Activated CD4-positive, alpha-beta T cell treated with anti-CD3 and anti-CD28 coated beads, Interleukin-2, amount 10 ng/mL, durations not matched to agents 7 days and 5 days (primary cell): ENCODE results near the gene ERCC1. TPM values are rescaled to one million over a fixed set of nuclear protein-coding genes. Genes with fewer than 3 reads are reported as not detected.
A peak's percentile ranks its signal among the peaks of the same experiment; 100 is the strongest.
"Not testable (repeated sequence)": the region's sequence is repeated elsewhere in the genome, so short reads cannot be mapped to it uniquely, and the experiment has no call there.

Experiments used
- CTCF ChIA-PET: fragments of 350-600 bp; sonication (Branson Sonifier 250); formaldehyde crosslinking; loops from one replicate; lab custom pipeline; 2021; ENCODE audit warnings: antibody characterized with exemption; lab: Charles Lee
- POLR2A ChIA-PET: fragments of 350-600 bp; sonication (Branson Sonifier 250); formaldehyde crosslinking; loops from one replicate; lab custom pipeline; 2021; ENCODE audit warnings: antibody characterized with exemption; lab: Charles Lee
- DNase-seq: peaks from one replicate; pipeline ENCODE4 v3.0.0-alpha.2; 2020
- H3K27ac Mint-ChIP-seq: one replicate; pipeline ENCODE4 v1.8.0; 2021; ENCODE audit warnings: mild to moderate bottlenecking, moderate library complexity, mixed read lengths
- H3K27me3 Mint-ChIP-seq: one replicate; pipeline ENCODE4 v1.8.0; 2021; ENCODE audit warnings: mixed read lengths
- H3K36me3 Mint-ChIP-seq: one replicate; pipeline ENCODE4 v1.8.0; 2021; ENCODE audit warnings: low read depth, mixed read lengths
- H3K4me1 Mint-ChIP-seq: one replicate; pipeline ENCODE4 v1.8.0; 2021; ENCODE audit warnings: mixed read lengths
- H3K4me3 Mint-ChIP-seq: one replicate; pipeline ENCODE4 v1.8.0; 2021; ENCODE audit warnings: mild to moderate bottlenecking, moderate library complexity, mixed read lengths
- H3K9me3 Mint-ChIP-seq: one replicate; pipeline ENCODE4 v1.8.0; 2021; ENCODE audit warnings: mixed read lengths
- total RNA-seq, 2 experiments: library from RNA; stranded (reverse); gene quantifications; one replicate each; pipeline ENCODE4 v1.2.3, GENCODE V29; 2021

Gene ERCC1
- total RNA-seq, 2 experiments from 2014 or later = 59.9 to 66.1 TPM

- no peak for DNase-seq
- H3K4me1 Mint-ChIP-seq = peaks cover 36% of the 10 kb centered on the region
- ChIA-PET POLR2A (interaction anchor here (1.4 kb wide), 1 partner anchor 38 kb away, joined by 3 read pairs; no protein-coding TSS in a partner anchor), CTCF (interaction anchor here (2.4 to 8.6 kb wide), 3 partner anchors 33 to 54 kb away, joined by 13 to 310 read pairs (median 73); partner anchors contain the start of gene FOSB)
- no peaks in the 10 kb centered on the region for H3K27me3 Mint-ChIP-seq
- H3K36me3 Mint-ChIP-seq = no peaks in the 10 kb centered on the region
- H3K9me3 Mint-ChIP-seq = no peaks in the 10 kb centered on the region
- peak overlapping the region; percentile 71 for H3K4me3 Mint-ChIP-seq
- H3K27ac Mint-ChIP-seq = peak overlapping the region; percentile 78
Observed at GRCh38 chr19:45440873-45441654, 17.3 kb upstream of the ERCC1 start.

- no peak for DNase-seq
- POLR2A ChIA-PET = interaction anchor here (1.0 to 1.4 kb wide), 2 partner anchors 27 to 38 kb away, joined by 3 read pairs; no protein-coding TSS in a partner anchor
- H3K4me1 Mint-ChIP-seq = peaks cover 36% of the 10 kb centered on the region
- CTCF ChIA-PET = interaction anchor here (0.5 to 8.6 kb wide), 30 partner anchors 9 to 716 kb away, joined by 3 to 310 read pairs (median 8); partner anchors contain the start of genes BLOC1S3, DMWD, EML2 and ERCC1
- H3K9me3 Mint-ChIP-seq = no peaks in the 10 kb centered on the region
- H3K4me3 Mint-ChIP-seq = peak overlapping the region; percentile 71
- peak overlapping the region; percentile 78 for H3K27ac Mint-ChIP-seq
- no peaks in the 10 kb centered on the region for H3K36me3 Mint-ChIP-seq
- no peaks in the 10 kb centered on the region for H3K27me3 Mint-ChIP-seq
Observed at GRCh38 chr19:45440259-45440638, 16.5 kb upstream of the ERCC1 start.

- H3K9me3 Mint-ChIP-seq = no peaks in the 10 kb centered on the region
- peak overlapping the region; percentile 71 for H3K4me3 Mint-ChIP-seq
- POLR2A ChIA-PET = interaction anchor here (0.7 to 1.4 kb wide), 4 partner anchors 28 to 62 kb away, joined by 3 to 12 read pairs (median 4); no protein-coding TSS in a partner anchor
- no peaks in the 10 kb centered on the region for H3K36me3 Mint-ChIP-seq
- peak; percentile 80 for DNase-seq
- H3K27ac Mint-ChIP-seq = peak overlapping the region; percentile 78
- CTCF ChIA-PET = interaction anchor here (0.5 to 8.6 kb wide), 49 partner anchors 9 to 716 kb away, joined by 3 to 310 read pairs (median 4); partner anchors contain the start of genes BLOC1S3, DMWD, EML2 and ERCC1
- peaks cover 34% of the 10 kb centered on the region for H3K4me1 Mint-ChIP-seq
- H3K27me3 Mint-ChIP-seq = no peaks in the 10 kb centered on the region
Observed at GRCh38 chr19:45439569-45440258, 16.0 kb upstream of the ERCC1 start.

- H3K27ac Mint-ChIP-seq = no peak overlapping the region
- DNase-seq = no peak
- no peaks in the 10 kb centered on the region for H3K9me3 Mint-ChIP-seq
- H3K36me3 Mint-ChIP-seq = no peaks in the 10 kb centered on the region
- peaks cover 29% of the 10 kb centered on the region for H3K4me1 Mint-ChIP-seq
- CTCF ChIA-PET = interaction anchor here (0.6 to 8.6 kb wide), 47 partner anchors 9 to 715 kb away, joined by 3 to 310 read pairs (median 4); partner anchors contain the start of genes BLOC1S3, EML2, ERCC1 and FOSB
- no peaks in the 10 kb centered on the region for H3K27me3 Mint-ChIP-seq
- H3K4me3 Mint-ChIP-seq = peak overlapping the region; percentile 62
- POLR2A ChIA-PET = interaction anchor here (0.7 to 1.0 kb wide), 3 partner anchors 28 to 62 kb away, joined by 3 to 12 read pairs (median 4); no protein-coding TSS in a partner anchor
Observed at GRCh38 chr19:45439190-45439568, 15.5 kb upstream of the ERCC1 start.

GRCh38 chr19:45437328-45437727 lies 13.6 kb upstream of the ERCC1 start:
- H3K36me3 Mint-ChIP-seq = no peaks in the 10 kb centered on the region
- no peaks in the 10 kb centered on the region for H3K9me3 Mint-ChIP-seq
- H3K27ac Mint-ChIP-seq = no peak overlapping the region
- peaks cover 14% of the 10 kb centered on the region for H3K4me1 Mint-ChIP-seq
- ChIA-PET POLR2A (no interaction called here), CTCF (interaction anchor here (0.6 to 8.6 kb wide), 4 partner anchors 18 to 49 kb away, joined by 3 to 310 read pairs (median 39); partner anchors contain the start of gene FOSB)
- no peak overlapping the region for H3K4me3 Mint-ChIP-seq
- DNase-seq = no peak
- H3K27me3 Mint-ChIP-seq = no peaks in the 10 kb centered on the region

- H3K9me3 Mint-ChIP-seq, H3K27ac Mint-ChIP-seq, POLR2A ChIA-PET, H3K36me3 Mint-ChIP-seq, H3K4me1 Mint-ChIP-seq, H3K4me3 Mint-ChIP-seq, DNase-seq: not testable (repeated sequence)
- CTCF ChIA-PET = interaction anchor here (5.0 kb wide), 1 partner anchor 46 kb away, joined by 31 read pairs; no protein-coding TSS in a partner anchor
- H3K27me3 Mint-ChIP-seq = peaks cover 22% of the 10 kb centered on the region
Observed at GRCh38 chr19:45432543-45432942, 8.8 kb upstream of the ERCC1 start.

GRCh38 chr19:45431008-45431407 lies 7.3 kb upstream of the ERCC1 start:
- H3K36me3 Mint-ChIP-seq, DNase-seq, H3K4me3 Mint-ChIP-seq, H3K27ac Mint-ChIP-seq, H3K9me3 Mint-ChIP-seq, POLR2A ChIA-PET: not testable (repeated sequence)
- CTCF ChIA-PET = interaction anchor here (0.6 to 5.0 kb wide), 7 partner anchors 8 to 234 kb away, joined by 3 to 31 read pairs (median 5); no protein-coding TSS in a partner anchor
- Mint-ChIP-seq H3K4me1 (peaks cover 14% of the 10 kb centered on the region), H3K27me3 (peaks cover 23% of the 10 kb centered on the region)

GRCh38 chr19:45429896-45430295 lies 6.2 kb upstream of the ERCC1 start:
- not testable (repeated sequence) for H3K36me3 Mint-ChIP-seq, H3K9me3 Mint-ChIP-seq, DNase-seq, H3K27ac Mint-ChIP-seq, H3K4me3 Mint-ChIP-seq
- CTCF ChIA-PET = interaction anchor here (1.3 to 5.0 kb wide), 5 partner anchors 9 to 55 kb away, joined by 3 to 31 read pairs (median 5); no protein-coding TSS in a partner anchor
- peaks cover 17% of the 10 kb centered on the region for H3K4me1 Mint-ChIP-seq
- POLR2A ChIA-PET = interaction anchor here (0.7 kb wide), 1 partner anchor 78 kb away, joined by 4 read pairs; the partner anchor contains the start of gene VASP
- peaks cover 23% of the 10 kb centered on the region for H3K27me3 Mint-ChIP-seq

GRCh38 chr19:45428384-45429231 lies 4.9 kb upstream of the ERCC1 start:
- ChIA-PET POLR2A (no interaction called here), CTCF (interaction anchor here (0.6 to 5.0 kb wide), 7 partner anchors 11 to 684 kb away, joined by 3 to 31 read pairs (median 5); no protein-coding TSS in a partner anchor)
- Mint-ChIP-seq H3K4me1 (peaks cover 29% of the 10 kb centered on the region), H3K36me3 (peaks cover 2% of the 10 kb centered on the region), H3K9me3 (no peaks in the 10 kb centered on the region), H3K27ac (no peak overlapping the region), H3K4me3 (peak overlapping the region; percentile 58), H3K27me3 (peaks cover 23% of the 10 kb centered on the region)
- DNase-seq = no peak

GRCh38 chr19:45424191-45425058 lies 708 bp upstream of the ERCC1 start:
- CTCF ChIA-PET = interaction anchor here (0.6 to 4.6 kb wide), 9 partner anchors 8 to 1993 kb away, joined by 3 to 24 read pairs (median 3); partner anchors contain the start of gene FOSB
- POLR2A ChIA-PET = no interaction called here

More at GRCh38 chr19:45424191-45425058, 708 bp upstream of the ERCC1 start:
- Mint-ChIP-seq H3K4me3 (peak overlapping the region; percentile 85), H3K4me1 (peaks cover 60% of the 10 kb centered on the region), H3K27ac (peak overlapping the region; percentile 86), H3K36me3 (peaks cover 10% of the 10 kb centered on the region), H3K27me3 (peaks cover 13% of the 10 kb centered on the region), H3K9me3 (no peaks in the 10 kb centered on the region)
- DNase-seq = peak; percentile 25
